WTC11 (cell line): ENCODE measurements around the gene FA2H. TPM values are rescaled to one million over a fixed set of nuclear protein-coding genes. Genes with fewer than 3 reads are reported as not detected.
A peak's percentile ranks its signal among the peaks of the same experiment; 100 is the strongest.

Experiments
- CREB1 ChIP-seq: sonication (generic); formaldehyde crosslinking; IDR thresholded peaks from 2 replicates; pipeline ENCODE4 v1.8.0; 2023; ENCODE audit warnings: mild to moderate bottlenecking, missing genetic modification reagents
- FOXP1 ChIP-seq: sonication (generic); formaldehyde crosslinking; IDR thresholded peaks from 2 replicates; pipeline ENCODE4 v1.8.0; 2022; ENCODE audit warnings: missing genetic modification reagents, mild to moderate bottlenecking, moderate library complexity, borderline replicate concordance
- KAT7 ChIP-seq: sonication (generic); formaldehyde crosslinking; IDR thresholded peaks from 2 replicates; pipeline ENCODE4 v1.8.1; 2023; ENCODE audit warnings: missing genetic modification reagents, mild to moderate bottlenecking, borderline replicate concordance
- MXD4 ChIP-seq: fragments of 250-450 bp; sonication (Bioruptor Pico); IDR thresholded peaks from 2 replicates; pipeline ENCODE4 v1.8.0; 2021; ENCODE audit warnings: mild to moderate bottlenecking, moderate library complexity, borderline replicate concordance
- MYBL2 ChIP-seq: sonication (generic); formaldehyde crosslinking; IDR thresholded peaks from 2 replicates; pipeline ENCODE4 v1.8.1; 2023; ENCODE audit warnings: mild to moderate bottlenecking, moderate library complexity, missing genetic modification reagents
- NFYB ChIP-seq: sonication (generic); formaldehyde crosslinking; conservative IDR thresholded peaks from 2 replicates; pipeline ENCODE4 v1.8.0; 2022; ENCODE audit warnings: low read depth, missing genetic modification reagents
- SMAD3 ChIP-seq: sonication (generic); formaldehyde crosslinking; IDR thresholded peaks from 2 replicates; pipeline ENCODE4 v1.8.0; 2022; ENCODE audit warnings: missing genetic modification reagents, mild to moderate bottlenecking, borderline replicate concordance
- SP1 ChIP-seq: sonication (generic); formaldehyde crosslinking; conservative IDR thresholded peaks from 2 replicates; pipeline ENCODE4 v1.8.1; 2022; ENCODE audit warnings: missing genetic modification reagents
- TEAD4 ChIP-seq: sonication (generic); formaldehyde crosslinking; IDR thresholded peaks from 2 replicates; pipeline ENCODE4 v1.8.0; 2022; ENCODE audit warnings: mild to moderate bottlenecking, missing genetic modification reagents
- ZNF219 ChIP-seq: sonication (generic); formaldehyde crosslinking; IDR thresholded peaks from 2 replicates; pipeline ENCODE4 v1.8.0; 2023; ENCODE audit warnings: missing genetic modification reagents, mild to moderate bottlenecking, borderline replicate concordance
- total RNA-seq: library from RNA; stranded (reverse); gene quantifications from 3 replicates; pipeline ENCODE4 v1.2.3, GENCODE V29; 2021
- TF ChIP-seq, protein P1 (sequence below): sonication (generic); formaldehyde crosslinking; IDR thresholded peaks from 2 replicates; pipeline ENCODE4 v1.8.0; 2023; ENCODE audit warnings: missing genetic modification reagents, mild to moderate bottlenecking, borderline replicate concordance
- TF ChIP-seq, protein P2 (sequence below): fragments of 250-450 bp; sonication (Bioruptor Pico); conservative IDR thresholded peaks from 2 replicates; pipeline ENCODE4 v1.9.0; 2021; ENCODE audit warnings: mild to moderate bottlenecking
- TF ChIP-seq, protein P3 (sequence below): sonication (generic); formaldehyde crosslinking; IDR thresholded peaks from 2 replicates; pipeline ENCODE4 v1.8.0; 2022; ENCODE audit warnings: mild to moderate bottlenecking, missing genetic modification reagents
- TF ChIP-seq, protein P4 (sequence below): sonication (generic); formaldehyde crosslinking; IDR thresholded peaks from 2 replicates; pipeline ENCODE4 v1.8.1; 2023; ENCODE audit warnings: mild to moderate bottlenecking, missing genetic modification reagents, moderate library complexity
- TF ChIP-seq, protein P5 (sequence below): sonication (generic); formaldehyde crosslinking; IDR thresholded peaks from 2 replicates; pipeline ENCODE4 v1.8.0; 2023; ENCODE audit warnings: mild to moderate bottlenecking, missing genetic modification reagents
- TF ChIP-seq, protein P6 (sequence below): sonication (generic); formaldehyde crosslinking; IDR thresholded peaks from 2 replicates; pipeline ENCODE4 v1.8.0; 2022; ENCODE audit warnings: mild to moderate bottlenecking, missing genetic modification reagents
- TF ChIP-seq, protein P7 (sequence below): sonication (generic); formaldehyde crosslinking; IDR thresholded peaks from 2 replicates; pipeline ENCODE4 v1.8.1; 2022; ENCODE audit warnings: mild to moderate bottlenecking, moderate library complexity, missing genetic modification reagents

The FA2H gene
- total RNA-seq, 1 experiment from 2014 or later = 10.9 TPM

DNA sequence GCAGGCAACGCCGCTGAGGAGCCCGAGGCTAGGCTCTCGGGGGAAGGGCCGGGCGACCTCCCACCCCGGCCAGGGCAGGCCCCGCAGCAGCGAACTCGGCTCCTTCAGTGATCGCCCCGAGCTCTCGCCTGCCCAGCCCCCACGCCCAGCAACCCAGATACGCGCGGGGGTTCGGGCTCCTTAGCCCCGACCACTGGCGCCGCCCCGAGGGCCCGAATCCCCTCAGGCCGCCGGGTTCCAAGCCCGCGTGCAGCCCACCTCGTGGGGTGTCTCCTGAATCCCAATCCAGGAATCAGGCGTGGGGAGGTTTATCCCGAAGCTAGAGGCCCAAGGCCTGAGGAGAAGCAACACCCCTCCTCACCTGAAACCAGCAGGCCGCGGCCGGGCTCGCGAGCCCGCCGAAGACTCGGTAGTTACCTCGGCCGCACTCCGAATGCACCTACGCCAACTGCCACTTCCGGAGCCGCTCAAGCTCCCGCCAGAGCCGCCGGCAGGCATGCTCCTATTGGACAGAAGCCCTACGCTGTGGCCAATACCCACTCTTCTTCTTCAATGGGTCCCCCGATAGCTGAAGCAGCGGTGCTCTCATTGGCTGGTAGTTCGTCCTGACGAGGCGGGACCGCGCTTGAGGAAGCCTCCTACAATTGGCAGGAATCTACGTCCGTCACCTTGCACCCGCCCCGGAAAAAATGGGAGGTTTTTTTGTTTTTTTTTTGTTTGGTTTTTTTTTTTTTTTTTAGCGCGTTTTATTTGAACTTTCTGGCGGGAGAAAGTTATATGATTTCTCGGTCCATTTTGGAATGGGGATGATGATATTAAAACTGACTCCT lies 108.0 kb downstream of the FA2H start, which contains the start of gene RFWD3 (continued):
- TF ChIP-seq, protein P1, sequence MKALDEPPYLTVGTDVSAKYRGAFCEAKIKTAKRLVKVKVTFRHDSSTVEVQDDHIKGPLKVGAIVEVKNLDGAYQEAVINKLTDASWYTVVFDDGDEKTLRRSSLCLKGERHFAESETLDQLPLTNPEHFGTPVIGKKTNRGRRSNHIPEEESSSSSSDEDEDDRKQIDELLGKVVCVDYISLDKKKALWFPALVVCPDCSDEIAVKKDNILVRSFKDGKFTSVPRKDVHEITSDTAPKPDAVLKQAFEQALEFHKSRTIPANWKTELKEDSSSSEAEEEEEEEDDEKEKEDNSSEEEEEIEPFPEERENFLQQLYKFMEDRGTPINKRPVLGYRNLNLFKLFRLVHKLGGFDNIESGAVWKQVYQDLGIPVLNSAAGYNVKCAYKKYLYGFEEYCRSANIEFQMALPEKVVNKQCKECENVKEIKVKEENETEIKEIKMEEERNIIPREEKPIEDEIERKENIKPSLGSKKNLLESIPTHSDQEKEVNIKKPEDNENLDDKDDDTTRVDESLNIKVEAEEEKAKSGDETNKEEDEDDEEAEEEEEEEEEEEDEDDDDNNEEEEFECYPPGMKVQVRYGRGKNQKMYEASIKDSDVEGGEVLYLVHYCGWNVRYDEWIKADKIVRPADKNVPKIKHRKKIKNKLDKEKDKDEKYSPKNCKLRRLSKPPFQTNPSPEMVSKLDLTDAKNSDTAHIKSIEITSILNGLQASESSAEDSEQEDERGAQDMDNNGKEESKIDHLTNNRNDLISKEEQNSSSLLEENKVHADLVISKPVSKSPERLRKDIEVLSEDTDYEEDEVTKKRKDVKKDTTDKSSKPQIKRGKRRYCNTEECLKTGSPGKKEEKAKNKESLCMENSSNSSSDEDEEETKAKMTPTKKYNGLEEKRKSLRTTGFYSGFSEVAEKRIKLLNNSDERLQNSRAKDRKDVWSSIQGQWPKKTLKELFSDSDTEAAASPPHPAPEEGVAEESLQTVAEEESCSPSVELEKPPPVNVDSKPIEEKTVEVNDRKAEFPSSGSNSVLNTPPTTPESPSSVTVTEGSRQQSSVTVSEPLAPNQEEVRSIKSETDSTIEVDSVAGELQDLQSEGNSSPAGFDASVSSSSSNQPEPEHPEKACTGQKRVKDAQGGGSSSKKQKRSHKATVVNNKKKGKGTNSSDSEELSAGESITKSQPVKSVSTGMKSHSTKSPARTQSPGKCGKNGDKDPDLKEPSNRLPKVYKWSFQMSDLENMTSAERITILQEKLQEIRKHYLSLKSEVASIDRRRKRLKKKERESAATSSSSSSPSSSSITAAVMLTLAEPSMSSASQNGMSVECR (CRISPR knock-in tag) = peak; percentile 90
- TF ChIP-seq, protein P2, sequence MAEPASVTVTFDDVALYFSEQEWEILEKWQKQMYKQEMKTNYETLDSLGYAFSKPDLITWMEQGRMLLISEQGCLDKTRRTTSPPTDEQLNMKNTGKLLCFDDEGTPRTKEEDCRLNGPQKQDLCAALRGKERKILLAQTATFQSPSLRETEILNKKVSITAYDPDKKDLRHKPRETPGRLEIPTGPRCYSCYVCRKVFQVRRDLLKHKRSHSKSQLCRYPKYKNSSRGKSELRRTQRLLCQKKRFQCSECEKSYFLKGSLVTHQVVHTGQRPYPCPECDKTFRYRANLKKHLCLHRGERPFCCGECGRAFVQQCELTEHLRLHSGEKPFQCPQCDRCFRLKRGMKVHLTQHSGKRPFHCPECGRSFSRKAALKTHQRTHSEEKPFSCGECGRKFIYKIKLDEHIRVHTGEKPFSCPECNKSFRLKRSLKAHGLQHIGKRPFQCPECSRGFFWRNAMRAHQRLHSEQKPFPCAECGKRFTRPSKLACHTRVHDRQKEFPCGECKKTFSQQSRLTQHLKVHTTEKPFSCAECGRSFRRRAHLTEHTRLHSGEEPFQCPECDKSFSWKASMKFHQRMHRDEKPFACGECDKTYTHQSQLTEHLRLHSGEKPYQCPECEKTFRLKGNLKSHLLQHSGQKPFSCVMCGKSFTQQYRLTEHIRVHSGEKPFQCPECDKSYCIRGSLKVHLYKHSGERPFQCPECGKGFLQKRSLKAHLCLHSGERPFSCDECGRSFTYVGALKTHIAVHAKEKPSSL = no peak
- TF ChIP-seq, protein P3, sequence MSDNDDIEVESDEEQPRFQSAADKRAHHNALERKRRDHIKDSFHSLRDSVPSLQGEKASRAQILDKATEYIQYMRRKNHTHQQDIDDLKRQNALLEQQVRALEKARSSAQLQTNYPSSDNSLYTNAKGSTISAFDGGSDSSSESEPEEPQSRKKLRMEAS (CRISPR knock-in tag) = peak; percentile 77
- TF ChIP-seq CREB1 (CRISPR knock-in tag) (peak; percentile 73; the same call in 1 of the 2 replicates), SMAD3 (no peak), FOXP1 (CRISPR knock-in tag) (peak; percentile 79; the same call in 1 of the 2 replicates), KAT7 (CRISPR knock-in tag) (0 out of 2 replicates have a peak, but pooled peaks have one; percentile 34), TEAD4 (CRISPR knock-in tag) (peak; percentile 77), NFYB (CRISPR knock-in tag) (peak; percentile 95), MYBL2 (peak; percentile 79; the same call in 1 of the 2 replicates), ZNF219 (CRISPR knock-in tag) (peak; percentile 41; the same call in 1 of the 2 replicates), MXD4 (CRISPR knock-in tag) (no peak), SP1 (CRISPR knock-in tag) (peak; percentile 68; the same call in 1 of the 2 replicates)
- TF ChIP-seq, protein P4, sequence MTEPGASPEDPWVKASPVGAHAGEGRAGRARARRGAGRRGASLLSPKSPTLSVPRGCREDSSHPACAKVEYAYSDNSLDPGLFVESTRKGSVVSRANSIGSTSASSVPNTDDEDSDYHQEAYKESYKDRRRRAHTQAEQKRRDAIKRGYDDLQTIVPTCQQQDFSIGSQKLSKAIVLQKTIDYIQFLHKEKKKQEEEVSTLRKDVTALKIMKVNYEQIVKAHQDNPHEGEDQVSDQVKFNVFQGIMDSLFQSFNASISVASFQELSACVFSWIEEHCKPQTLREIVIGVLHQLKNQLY (CRISPR knock-in tag) = no peak
- TF ChIP-seq, protein P5, sequence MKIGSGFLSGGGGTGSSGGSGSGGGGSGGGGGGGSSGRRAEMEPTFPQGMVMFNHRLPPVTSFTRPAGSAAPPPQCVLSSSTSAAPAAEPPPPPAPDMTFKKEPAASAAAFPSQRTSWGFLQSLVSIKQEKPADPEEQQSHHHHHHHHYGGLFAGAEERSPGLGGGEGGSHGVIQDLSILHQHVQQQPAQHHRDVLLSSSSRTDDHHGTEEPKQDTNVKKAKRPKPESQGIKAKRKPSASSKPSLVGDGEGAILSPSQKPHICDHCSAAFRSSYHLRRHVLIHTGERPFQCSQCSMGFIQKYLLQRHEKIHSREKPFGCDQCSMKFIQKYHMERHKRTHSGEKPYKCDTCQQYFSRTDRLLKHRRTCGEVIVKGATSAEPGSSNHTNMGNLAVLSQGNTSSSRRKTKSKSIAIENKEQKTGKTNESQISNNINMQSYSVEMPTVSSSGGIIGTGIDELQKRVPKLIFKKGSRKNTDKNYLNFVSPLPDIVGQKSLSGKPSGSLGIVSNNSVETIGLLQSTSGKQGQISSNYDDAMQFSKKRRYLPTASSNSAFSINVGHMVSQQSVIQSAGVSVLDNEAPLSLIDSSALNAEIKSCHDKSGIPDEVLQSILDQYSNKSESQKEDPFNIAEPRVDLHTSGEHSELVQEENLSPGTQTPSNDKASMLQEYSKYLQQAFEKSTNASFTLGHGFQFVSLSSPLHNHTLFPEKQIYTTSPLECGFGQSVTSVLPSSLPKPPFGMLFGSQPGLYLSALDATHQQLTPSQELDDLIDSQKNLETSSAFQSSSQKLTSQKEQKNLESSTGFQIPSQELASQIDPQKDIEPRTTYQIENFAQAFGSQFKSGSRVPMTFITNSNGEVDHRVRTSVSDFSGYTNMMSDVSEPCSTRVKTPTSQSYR (CRISPR knock-in tag) = 0 out of 2 replicates have a peak, but pooled peaks have one; percentile 50
- TF ChIP-seq, protein P6, sequence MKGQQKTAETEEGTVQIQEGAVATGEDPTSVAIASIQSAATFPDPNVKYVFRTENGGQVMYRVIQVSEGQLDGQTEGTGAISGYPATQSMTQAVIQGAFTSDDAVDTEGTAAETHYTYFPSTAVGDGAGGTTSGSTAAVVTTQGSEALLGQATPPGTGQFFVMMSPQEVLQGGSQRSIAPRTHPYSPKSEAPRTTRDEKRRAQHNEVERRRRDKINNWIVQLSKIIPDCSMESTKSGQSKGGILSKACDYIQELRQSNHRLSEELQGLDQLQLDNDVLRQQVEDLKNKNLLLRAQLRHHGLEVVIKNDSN (CRISPR knock-in tag) = 0 out of 2 replicates have a peak, but pooled peaks have one; percentile 15
- TF ChIP-seq, protein P7, sequence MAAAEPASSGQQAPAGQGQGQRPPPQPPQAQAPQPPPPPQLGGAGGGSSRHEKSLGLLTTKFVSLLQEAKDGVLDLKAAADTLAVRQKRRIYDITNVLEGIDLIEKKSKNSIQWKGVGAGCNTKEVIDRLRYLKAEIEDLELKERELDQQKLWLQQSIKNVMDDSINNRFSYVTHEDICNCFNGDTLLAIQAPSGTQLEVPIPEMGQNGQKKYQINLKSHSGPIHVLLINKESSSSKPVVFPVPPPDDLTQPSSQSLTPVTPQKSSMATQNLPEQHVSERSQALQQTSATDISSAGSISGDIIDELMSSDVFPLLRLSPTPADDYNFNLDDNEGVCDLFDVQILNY (CRISPR knock-in tag) = peak; percentile 20; the same call in 1 of the 2 replicates
- TF ChIP-seq, all 79 proteins: peak for 19
